NCI-H510A (cell line): ENCODE data around the gene GSDMA.
A peak's percentile ranks its signal among the peaks of the same experiment; 100 is the strongest.

Source experiments
- DNase-seq: peaks from one replicate; lab custom pipeline; 2025; lab: John Stamatoyannopoulos, UW

GSDMA gene, protein sequence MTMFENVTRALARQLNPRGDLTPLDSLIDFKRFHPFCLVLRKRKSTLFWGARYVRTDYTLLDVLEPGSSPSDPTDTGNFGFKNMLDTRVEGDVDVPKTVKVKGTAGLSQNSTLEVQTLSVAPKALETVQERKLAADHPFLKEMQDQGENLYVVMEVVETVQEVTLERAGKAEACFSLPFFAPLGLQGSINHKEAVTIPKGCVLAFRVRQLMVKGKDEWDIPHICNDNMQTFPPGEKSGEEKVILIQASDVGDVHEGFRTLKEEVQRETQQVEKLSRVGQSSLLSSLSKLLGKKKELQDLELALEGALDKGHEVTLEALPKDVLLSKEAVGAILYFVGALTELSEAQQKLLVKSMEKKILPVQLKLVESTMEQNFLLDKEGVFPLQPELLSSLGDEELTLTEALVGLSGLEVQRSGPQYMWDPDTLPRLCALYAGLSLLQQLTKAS

DNA sequence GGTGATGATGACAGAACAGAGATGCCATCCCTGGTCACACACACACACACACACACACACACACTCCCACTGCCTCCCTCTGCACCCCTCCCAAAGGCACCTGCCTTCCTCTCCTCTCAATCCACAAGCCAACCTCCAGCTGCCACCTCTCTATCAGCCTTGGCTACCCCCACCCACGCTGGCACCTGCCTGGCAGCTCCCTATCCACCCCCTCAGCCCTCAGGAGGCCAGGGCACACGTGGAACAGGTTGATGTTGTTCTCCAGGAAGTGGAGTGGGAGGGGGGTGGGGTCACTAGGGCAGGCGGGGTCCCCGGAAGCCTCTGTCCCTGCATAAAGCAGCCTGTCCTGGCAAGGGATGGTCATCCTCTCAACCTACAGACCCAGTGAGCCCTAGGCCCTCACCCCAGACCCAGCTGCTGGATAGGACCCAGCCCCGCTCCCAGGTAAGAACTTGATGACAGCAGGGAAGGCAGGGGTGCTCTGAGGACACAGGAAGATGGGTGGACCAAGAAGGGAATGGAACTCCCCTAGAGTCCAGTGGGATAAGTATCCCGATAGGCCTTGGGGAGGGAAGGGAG, at the start of gene GSDMA:
GSDMA (plus strand) TSS at position 363 of the 579 bp plus-strand sequence. CDS start 2,684 bp downstream, outside the sequence.
- DNase-seq: peak; percentile 32

GRCh38 chr17:39913989-39914388, 48.8 kb upstream of the GSDMA start:
- DNase-seq: no peak

DNA sequence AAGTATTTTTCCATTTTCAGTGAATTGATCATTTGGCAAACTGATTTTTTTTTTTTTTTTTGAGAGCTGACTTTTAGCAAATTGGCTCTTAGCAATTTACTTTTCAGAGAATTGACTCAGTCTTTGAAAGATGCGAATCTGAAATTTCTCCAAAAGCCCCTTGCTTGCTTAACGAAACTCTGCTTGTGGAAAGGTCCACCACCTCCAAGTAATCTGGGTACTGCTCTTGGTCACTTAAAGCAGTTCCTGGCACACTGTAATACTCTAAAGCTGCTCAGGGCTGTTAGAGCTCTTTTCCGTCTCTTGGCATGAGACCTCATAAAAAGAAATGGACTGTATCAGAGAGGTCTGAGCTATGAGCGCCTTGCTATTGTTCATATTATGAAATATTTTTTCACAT, 47.2 kb upstream of the GSDMA start:
- DNase-seq: no peak

DNA sequence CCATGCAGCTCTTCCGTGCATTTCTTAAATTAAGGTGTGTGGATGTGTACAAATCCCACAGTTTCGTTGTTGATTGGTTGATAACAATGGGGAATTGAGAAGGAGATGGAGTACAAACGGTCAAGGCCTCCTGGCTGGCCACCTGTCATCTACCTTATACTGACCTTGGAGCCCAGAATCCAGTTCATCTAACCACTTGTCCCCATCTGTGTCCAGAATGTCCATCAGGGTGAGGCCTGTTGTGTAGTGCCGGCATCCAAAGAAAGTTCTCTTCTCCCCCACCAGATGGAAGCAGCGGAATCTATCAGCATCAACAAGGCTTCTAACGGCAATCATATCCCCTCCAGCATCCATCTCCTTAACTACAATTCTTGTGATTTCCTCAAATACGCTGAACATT, 45.9 kb upstream of the GSDMA start:
- no peak for DNase-seq

DNA sequence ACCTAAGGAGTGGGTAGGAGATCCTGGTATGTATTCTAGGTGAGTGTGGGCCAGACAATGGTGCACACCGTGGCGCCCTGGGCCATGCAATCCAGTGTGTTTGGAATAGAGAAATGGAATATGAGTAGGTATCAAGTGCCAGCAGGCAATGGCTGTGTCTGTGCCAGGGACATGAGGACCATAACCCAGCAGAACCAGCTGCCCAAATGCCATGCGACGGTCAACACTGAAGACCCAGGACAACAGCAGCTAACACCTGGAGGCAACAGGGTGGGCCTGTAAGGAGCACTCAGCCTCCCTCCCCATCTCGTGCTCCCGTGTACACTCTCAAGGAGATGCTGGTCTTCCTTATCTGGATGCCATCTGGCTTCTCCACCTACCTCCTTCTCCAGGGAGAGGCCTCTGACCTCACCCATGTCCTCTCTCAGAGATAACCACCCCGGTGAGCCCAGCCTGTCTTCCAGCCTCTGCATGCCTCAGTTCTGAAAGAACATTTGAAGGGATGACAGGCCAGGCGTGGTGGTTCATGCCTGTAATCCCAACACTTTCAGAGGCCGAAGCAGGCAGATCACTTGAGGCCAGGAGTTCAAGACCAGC, 43.6 kb upstream of the GSDMA start:
- DNase-seq: no peak

- no peak for DNase-seq
Measured at GRCh38 chr17:39920218-39921210, 42.3 kb upstream of the GSDMA start.

DNA sequence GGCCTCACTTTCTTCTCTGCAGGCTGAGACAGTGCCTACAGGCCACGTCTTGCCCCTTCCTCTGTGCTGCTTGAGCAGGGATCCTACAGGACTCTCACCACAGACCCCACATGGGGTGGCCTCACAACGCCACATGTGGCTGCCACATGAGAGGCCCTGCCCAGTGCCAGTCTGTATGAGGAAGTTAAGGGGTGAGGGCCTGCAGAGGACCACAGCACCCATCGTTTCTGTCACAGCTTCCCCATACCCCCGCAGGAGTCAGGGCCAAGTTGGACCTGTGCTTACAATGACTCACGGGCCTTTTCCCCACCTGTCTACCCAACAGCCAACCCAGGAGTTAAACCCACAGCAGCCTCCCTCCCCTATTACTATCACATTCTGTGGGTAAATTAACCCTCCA, 41.5 kb upstream of the GSDMA start:
- no peak for DNase-seq

DNA sequence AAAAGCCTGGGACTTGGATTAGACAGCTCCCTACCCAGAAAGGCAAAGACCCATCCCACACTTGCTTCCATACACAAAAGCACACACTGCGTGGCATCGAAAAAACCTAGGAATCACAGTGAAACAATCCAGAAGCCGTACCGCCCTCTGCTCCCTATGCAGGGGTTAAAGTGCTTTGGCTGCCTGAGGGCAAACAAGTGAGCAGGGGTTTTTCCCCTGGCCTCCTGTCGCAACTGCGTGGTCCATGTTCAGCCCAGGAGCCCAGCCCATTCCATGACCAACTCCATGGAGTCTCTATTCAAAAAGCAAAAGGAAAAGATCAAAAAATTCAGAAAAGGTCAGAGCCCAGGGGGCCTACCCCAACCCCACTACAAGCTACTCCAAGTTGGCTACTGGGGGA, 40.8 kb upstream of the GSDMA start:
- no peak for DNase-seq

DNA sequence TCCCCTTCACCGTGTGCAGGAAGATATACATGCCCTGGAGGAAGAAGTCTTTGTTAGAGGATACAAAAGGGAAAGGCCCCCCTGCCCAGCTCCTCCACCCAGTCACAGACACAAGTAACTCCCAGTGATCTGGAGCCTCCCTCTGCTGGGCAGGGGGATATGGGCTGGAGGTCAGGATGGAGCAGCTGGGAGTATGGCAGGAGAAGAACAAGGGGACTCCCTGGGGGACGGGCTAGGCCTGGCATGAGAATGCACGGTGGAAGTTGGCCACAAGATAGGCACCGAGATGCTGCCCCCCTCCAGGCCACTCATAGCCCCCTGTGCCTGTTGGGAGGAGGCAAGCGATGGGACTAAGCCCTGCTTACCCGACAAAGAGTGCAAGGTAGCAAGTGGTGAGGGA, 39.6 kb upstream of the GSDMA start:
- DNase-seq: no peak

GRCh38 chr17:39923836-39924690, 38.7 kb upstream of the GSDMA start:
- no peak for DNase-seq

GRCh38 chr17:39924691-39925055, 38.1 kb upstream of the GSDMA start:
- no peak for DNase-seq

GRCh38 chr17:39925282-39926134, 37.3 kb upstream of the GSDMA start:
- no peak for DNase-seq

GRCh38 chr17:39926135-39926587, 36.6 kb upstream of the GSDMA start:
- no peak for DNase-seq

DNA sequence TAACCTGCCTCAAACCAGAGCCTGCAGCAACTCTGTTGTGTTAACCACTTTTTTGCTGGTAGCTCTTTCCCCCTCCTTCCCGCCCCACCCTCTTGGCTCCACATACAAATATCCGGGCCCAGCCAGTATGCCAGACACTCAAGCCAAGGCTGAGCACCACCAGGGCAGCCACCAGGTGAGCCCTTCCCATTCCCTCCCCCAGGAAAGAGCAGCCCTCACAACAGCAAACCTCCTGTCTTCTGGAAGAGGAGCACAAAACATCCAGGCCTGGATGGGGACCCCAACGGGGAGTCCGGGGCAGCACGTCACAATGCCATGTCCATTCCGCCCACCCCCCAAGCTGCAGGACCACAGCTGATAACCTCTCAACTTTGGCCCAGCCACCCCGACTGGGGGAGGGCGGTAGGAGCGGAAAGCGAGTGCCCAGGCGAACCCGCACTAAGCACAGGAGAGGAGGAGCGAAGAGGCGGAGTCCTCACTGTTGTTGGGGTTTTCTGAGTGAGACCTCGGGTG, 36.2 kb upstream of the GSDMA start:
- DNase-seq: peak; percentile 44

- DNase-seq: peak; percentile 83
Measured at GRCh38 chr17:39927101-39927928, 35.5 kb upstream of the GSDMA start, which contains the start of the genes LRRC3C and ORMDL3. Gene LRRC3C (plus strand): TSS chr17:39927732. CDS start chr17:39941524, 13,792 bp downstream. Gene ORMDL3 (minus strand): TSS chr17:39927601. CDS start chr17:39924203, 3,398 bp downstream.

GRCh38 chr17:39927929-39928857, 34.6 kb upstream of the GSDMA start:
- DNase-seq: no peak

DNA sequence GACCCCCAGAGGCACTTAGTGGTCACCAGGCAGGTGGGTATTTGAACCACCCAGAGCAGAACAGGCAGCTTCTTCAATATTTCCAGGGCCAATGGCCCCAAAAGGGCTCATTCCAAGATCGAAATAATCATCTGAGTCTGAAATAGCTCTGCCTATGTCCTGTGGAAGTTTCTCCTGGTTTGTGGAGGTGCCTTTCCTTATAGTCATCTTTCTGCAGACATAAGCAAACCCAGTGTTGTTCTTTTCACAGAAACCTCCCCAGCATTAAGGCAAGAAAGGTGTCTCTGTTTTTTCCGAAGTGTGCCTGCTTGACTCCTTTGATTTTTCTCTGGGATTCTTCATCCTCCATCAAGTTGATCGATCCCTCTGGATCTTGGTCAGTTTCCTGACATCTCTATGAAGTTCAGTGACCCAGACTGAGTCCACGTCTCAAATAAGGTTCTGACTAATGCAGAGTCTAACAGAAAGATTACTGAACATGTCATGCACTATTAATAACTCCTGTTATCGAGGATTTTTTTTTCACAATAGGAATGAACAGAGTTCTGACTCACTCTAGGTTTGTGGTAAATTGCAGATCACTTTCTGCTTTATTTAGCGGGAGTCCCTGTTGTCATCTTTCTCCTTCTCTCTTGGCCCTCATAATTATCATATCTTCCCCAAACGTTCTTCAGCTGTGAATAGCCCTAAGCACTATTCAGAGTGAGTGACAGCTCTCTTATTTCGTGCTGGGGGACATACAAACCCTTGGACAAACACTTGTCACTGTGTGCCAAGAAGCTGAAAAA, 33.8 kb upstream of the GSDMA start:
- no peak for DNase-seq
